HepG2 (cell line): ENCODE data around the gene ANGPTL7. TPM values are rescaled to one million over a fixed set of nuclear protein-coding genes. Genes with fewer than 3 reads are reported as not detected.

Experiments used
- ATAC-seq: fragments of 200-7000 bp; cut with Tn5 transposase; 3 replicates; pipeline ENCODE4 v1.9.1; 2020; ENCODE audit warnings: mild to moderate bottlenecking, moderate library complexity
- BruUV-seq: library from RNA; stranded (reverse); fragments of 400-500 nt; replicated peaks from 2 replicates; lab custom pipeline; 2021; lab: Mats Ljungman, UMichigan
- CTCF ChIA-PET: fragments of 300-600 bp; formaldehyde crosslinking; extraction: SDS; loops from one replicate; lab custom pipeline; 2021; ENCODE audit warnings: low total read pairs, inconsistent platforms, low intra/inter-chr PET ratio; lab: Yijun Ruan, JAX
- POLR2A ChIA-PET: fragments of 350-600 bp; sonication (Branson Sonifier 250); formaldehyde crosslinking; loops from one replicate; lab custom pipeline; 2020; ENCODE audit warnings: antibody characterized with exemption, inconsistent platforms; lab: Yijun Ruan, JAX
- DNase-seq: peaks from one replicate; pipeline ENCODE4 v3.0.0-alpha.2; 2015; ENCODE audit warnings: low spot score
- FAIRE-seq: peaks from 3 replicates; lab custom pipeline; 2011; peaks lifted over from hg19 to GRCh38; lab: Jason Lieb, UNC
- H2AFZ ChIP-seq: one replicate; pipeline ENCODE4 v1.6.1; 2011; ENCODE audit warnings: low read length, inconsistent platforms
- H3K27ac ChIP-seq: fragments of 300-600 bp; 3 replicates; pipeline ENCODE4 v1.8.0; 2011; ENCODE audit warnings: mixed run types, mild to moderate bottlenecking, mixed read lengths, low read length, inconsistent platforms; ENCODE audit not compliant: insufficient read depth; ENCODE audit errors: extremely low read length
- H3K27me3 ChIP-seq, 2 experiments: fragments of 200-600 bp in 1 of 2; 2 replicates in 1 of 2; 3 replicates in 1 of 2; pipeline versions ENCODE4 v1.6.0 to v1.8.0; 2011; ENCODE audit warnings: low read length in 2 of 2, mild to moderate bottlenecking in 2 of 2, moderate library complexity in 2 of 2, inconsistent platforms in 1 of 2; ENCODE audit not compliant: insufficient read depth in 2 of 2, control insufficient read depth in 1 of 2
- H3K36me3 ChIP-seq, 2 experiments: fragments of 200-600 bp in 1 of 2; replicated peaks in 1 of 2; 2 replicates in 1 of 2; 3 replicates in 1 of 2; pipeline versions ENCODE4 v1.5.1 to v1.8.0; 2011; ENCODE audit warnings: low read length in 2 of 2, inconsistent platforms in 1 of 2; ENCODE audit not compliant: insufficient read depth in 2 of 2, control insufficient read depth in 1 of 2
- H3K4me1 ChIP-seq: 2 replicates; pipeline ENCODE4 v1.5.1; 2012; ENCODE audit warnings: low read length, inconsistent platforms; ENCODE audit not compliant: insufficient read depth
- H3K4me2 ChIP-seq: 2 replicates; pipeline ENCODE4 v1.6.0; 2011; ENCODE audit warnings: low read depth, low read length, inconsistent platforms
- H3K4me3 ChIP-seq, 3 experiments: fragments of 200-600 bp in 1 of 3; sonication (generic), shearing (Covaris generic) in 1 of 3; replicated peaks in 1 of 3; 2 replicates each; pipeline ENCODE4 v1.5.1; 2011 to 2016; ENCODE audit warnings: low read length in 3 of 3, inconsistent platforms in 2 of 3, low read depth in 2 of 3, mild to moderate bottlenecking in 2 of 3, control low read depth in 1 of 3, mixed read lengths in 1 of 3; ENCODE audit not compliant: insufficient read depth in 1 of 3
- H3K79me2 ChIP-seq: one replicate; pipeline ENCODE4 v1.6.1; 2011; ENCODE audit warnings: low read length, inconsistent platforms; ENCODE audit not compliant: insufficient read depth
- H3K9ac ChIP-seq: 2 replicates; pipeline ENCODE4 v1.6.0; 2011; ENCODE audit warnings: mild to moderate bottlenecking, low read depth, low read length, inconsistent platforms; ENCODE audit not compliant: insufficient read depth
- H3K9me3 ChIP-seq: 2 replicates; pipeline ENCODE4 v1.5.1; 2012; ENCODE audit warnings: mild to moderate bottlenecking, low read length
- H4K20me1 ChIP-seq: 2 replicates; pipeline ENCODE4 v1.6.0; 2011; ENCODE audit warnings: inconsistent platforms, mild to moderate bottlenecking, low read length, moderate library complexity; ENCODE audit not compliant: insufficient read depth
- DPF2 ChIP-seq: sonication (generic); formaldehyde crosslinking; IDR thresholded peaks from 2 replicates; pipeline ENCODE4 v1.4.0; 2020; ENCODE audit warnings: mild to moderate bottlenecking, low read depth, missing genetic modification reagents, borderline replicate concordance
- NPAS2 ChIP-seq: sonication (generic); formaldehyde crosslinking; IDR thresholded peaks from 2 replicates; pipeline ENCODE4 v1.8.0; 2022; ENCODE audit warnings: mild to moderate bottlenecking, missing genetic modification reagents, borderline replicate concordance
- POLR2AphosphoS5 ChIP-seq: IDR thresholded peaks from 2 replicates; pipeline ENCODE4 v1.6.1; 2012; ENCODE audit warnings: low read depth, low read length
- SRSF9 ChIP-seq: fragments of 200-400 bp; formaldehyde crosslinking; IDR thresholded peaks from 2 replicates; pipeline ENCODE4 v1.6.1; 2018; ENCODE audit warnings: borderline replicate concordance, mild to moderate bottlenecking, low read depth, low read length; ENCODE audit not compliant: insufficient read depth, poor library complexity, severe bottlenecking
- TCF7L2 ChIP-seq: IDR thresholded peaks from 2 replicates; pipeline ENCODE4 v1.6.1; 2011; ENCODE audit warnings: mild to moderate bottlenecking, low read depth, low read length, moderate library complexity
- ZNF253 ChIP-seq: sonication (generic); formaldehyde crosslinking; IDR thresholded peaks from 2 replicates; pipeline ENCODE4 v1.8.0; 2022; ENCODE audit warnings: mild to moderate bottlenecking, missing genetic modification reagents, borderline replicate concordance
- WGBS: methylation state at CpG from one replicate; pipeline ENCODE4 v1.1.6; 2017; ENCODE audit warnings: low lambda C conversion rate; 5-methylcytosine and 5-hydroxymethylcytosine counted together
- in situ Hi-C: cut with HindIII; loops from 2 replicates; pipeline ENCODE4 v1.10.0; 2017; ENCODE audit warnings: low pct_unique_long_range_greater_than_20kb; ENCODE audit not compliant: extremely low pct_ligation_motif_present
- intact Hi-C: fragments of 100-400 bp; cut with micrococcal nuclease; formaldehyde crosslinking; loops from one replicate; pipeline ENCODE4 v1.10.0; 2022; ENCODE audit not compliant: unreplicated experiment
- polyA plus RNA-seq, 8 experiments: library from polyadenylated mRNA; depleted of rRNA in 3 of 8; stranded (reverse) in 7 of 8; unstranded in 1 of 8; fragments of >200 nt; fragmentation: Illumina TruSeq in 4 of 8; extraction: Trizol in 4 of 8; gene quantifications; 2 replicates each; pipeline versions ENCODE4 v1.2.1 to v1.2.3, GENCODE V29; 2011 to 2016; ENCODE audit warnings: low read depth in 4 of 8, missing spikeins in 1 of 8, mixed read lengths in 1 of 8; ENCODE audit not compliant: insufficient read depth in 1 of 8
- total RNA-seq, 5 experiments: library from RNA; depleted of rRNA; stranded (reverse); fragments of >200 nt; fragmentation: Illumina TruSeq; extraction: Trizol; gene quantifications; 2 replicates each; pipeline ENCODE4 v1.2.3, GENCODE V29; 2016; ENCODE audit warnings: low read depth in 1 of 5
- TF ChIP-seq, protein P1 (sequence below): sonication (generic); formaldehyde crosslinking; IDR thresholded peaks from 2 replicates; pipeline ENCODE4 v1.4.0; 2020; ENCODE audit warnings: missing genetic modification reagents, mild to moderate bottlenecking, borderline replicate concordance
- TF ChIP-seq, protein P2 (sequence below): sonication (generic); formaldehyde crosslinking; conservative IDR thresholded peaks from 2 replicates; pipeline ENCODE4 v1.8.0; 2022; ENCODE audit warnings: mild to moderate bottlenecking, moderate library complexity, missing genetic modification reagents
- TF ChIP-seq, protein P3 (sequence below): sonication (generic); formaldehyde crosslinking; IDR thresholded peaks from 2 replicates; pipeline ENCODE4 v1.8.1; 2022; ENCODE audit warnings: mild to moderate bottlenecking, missing genetic modification reagents
- TF ChIP-seq, protein P4 (sequence below): sonication (generic); formaldehyde crosslinking; conservative IDR thresholded peaks from 2 replicates; pipeline ENCODE4 v1.4.0; 2020; ENCODE audit warnings: missing genetic modification reagents

Gene ANGPTL7
- total and polyA plus RNA-seq, 2 of the 13 experiments (the other 11 are each of a cell fraction or from before 2014, with no cell fraction given) = not detected

DNA sequence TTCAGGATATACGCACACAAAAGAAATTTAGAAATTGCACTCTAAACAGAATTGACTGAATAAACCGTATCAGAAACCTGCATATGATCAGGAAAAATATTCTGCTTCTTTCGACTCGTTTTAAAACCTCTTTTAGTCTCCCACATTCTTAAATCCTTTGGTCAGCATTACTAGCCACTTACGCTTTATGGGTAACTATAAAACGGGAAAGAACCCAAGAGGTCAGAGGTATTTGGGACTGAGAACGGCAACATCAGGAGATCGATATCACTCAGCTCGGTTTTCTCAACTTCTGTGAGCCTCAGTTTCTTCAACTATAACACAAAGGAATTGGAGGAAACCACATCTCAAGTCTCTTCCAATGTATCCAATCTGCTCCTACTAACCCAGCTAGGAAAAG, 36.4 kb upstream of the ANGPTL7 start:
- H3K79me2 ChIP-seq = no peaks in the 10 kb centered on the region
- DNase-seq (no peak), ATAC-seq (no peak), FAIRE-seq (no peak)
- peaks cover 10% of the 10 kb centered on the region; the same call in 1 of the 2 replicates for H3K4me1 ChIP-seq
- BruUV-seq = no TSS peak
- in situ Hi-C loops (no loop called here), intact Hi-C loops (no loop called here)
- H3K4me3 ChIP-seq = no peak overlapping the region
- no peak overlapping the region for H3K4me2 ChIP-seq
- no peak overlapping the region for H3K9ac ChIP-seq
- ChIA-PET POLR2A (no interaction called here), CTCF (no interaction called here)
- no peak for TF ChIP-seq SRSF9
- TF ChIP-seq, protein P1, sequence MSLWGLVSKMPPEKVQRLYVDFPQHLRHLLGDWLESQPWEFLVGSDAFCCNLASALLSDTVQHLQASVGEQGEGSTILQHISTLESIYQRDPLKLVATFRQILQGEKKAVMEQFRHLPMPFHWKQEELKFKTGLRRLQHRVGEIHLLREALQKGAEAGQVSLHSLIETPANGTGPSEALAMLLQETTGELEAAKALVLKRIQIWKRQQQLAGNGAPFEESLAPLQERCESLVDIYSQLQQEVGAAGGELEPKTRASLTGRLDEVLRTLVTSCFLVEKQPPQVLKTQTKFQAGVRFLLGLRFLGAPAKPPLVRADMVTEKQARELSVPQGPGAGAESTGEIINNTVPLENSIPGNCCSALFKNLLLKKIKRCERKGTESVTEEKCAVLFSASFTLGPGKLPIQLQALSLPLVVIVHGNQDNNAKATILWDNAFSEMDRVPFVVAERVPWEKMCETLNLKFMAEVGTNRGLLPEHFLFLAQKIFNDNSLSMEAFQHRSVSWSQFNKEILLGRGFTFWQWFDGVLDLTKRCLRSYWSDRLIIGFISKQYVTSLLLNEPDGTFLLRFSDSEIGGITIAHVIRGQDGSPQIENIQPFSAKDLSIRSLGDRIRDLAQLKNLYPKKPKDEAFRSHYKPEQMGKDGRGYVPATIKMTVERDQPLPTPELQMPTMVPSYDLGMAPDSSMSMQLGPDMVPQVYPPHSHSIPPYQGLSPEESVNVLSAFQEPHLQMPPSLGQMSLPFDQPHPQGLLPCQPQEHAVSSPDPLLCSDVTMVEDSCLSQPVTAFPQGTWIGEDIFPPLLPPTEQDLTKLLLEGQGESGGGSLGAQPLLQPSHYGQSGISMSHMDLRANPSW (CRISPR knock-in tag) = no peak
- TF ChIP-seq ZNF253 (CRISPR knock-in tag) = no peak
- TF ChIP-seq, protein P2, sequence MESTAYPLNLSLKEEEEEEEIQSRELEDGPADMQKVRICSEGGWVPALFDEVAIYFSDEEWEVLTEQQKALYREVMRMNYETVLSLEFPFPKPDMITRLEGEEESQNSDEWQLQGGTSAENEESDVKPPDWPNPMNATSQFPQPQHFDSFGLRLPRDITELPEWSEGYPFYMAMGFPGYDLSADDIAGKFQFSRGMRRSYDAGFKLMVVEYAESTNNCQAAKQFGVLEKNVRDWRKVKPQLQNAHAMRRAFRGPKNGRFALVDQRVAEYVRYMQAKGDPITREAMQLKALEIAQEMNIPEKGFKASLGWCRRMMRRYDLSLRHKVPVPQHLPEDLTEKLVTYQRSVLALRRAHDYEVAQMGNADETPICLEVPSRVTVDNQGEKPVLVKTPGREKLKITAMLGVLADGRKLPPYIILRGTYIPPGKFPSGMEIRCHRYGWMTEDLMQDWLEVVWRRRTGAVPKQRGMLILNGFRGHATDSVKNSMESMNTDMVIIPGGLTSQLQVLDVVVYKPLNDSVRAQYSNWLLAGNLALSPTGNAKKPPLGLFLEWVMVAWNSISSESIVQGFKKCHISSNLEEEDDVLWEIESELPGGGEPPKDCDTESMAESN (CRISPR knock-in tag) = no peak
- TF ChIP-seq TCF7L2 = no peak
- TF ChIP-seq, protein P3, sequence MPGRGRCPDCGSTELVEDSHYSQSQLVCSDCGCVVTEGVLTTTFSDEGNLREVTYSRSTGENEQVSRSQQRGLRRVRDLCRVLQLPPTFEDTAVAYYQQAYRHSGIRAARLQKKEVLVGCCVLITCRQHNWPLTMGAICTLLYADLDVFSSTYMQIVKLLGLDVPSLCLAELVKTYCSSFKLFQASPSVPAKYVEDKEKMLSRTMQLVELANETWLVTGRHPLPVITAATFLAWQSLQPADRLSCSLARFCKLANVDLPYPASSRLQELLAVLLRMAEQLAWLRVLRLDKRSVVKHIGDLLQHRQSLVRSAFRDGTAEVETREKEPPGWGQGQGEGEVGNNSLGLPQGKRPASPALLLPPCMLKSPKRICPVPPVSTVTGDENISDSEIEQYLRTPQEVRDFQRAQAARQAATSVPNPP (CRISPR knock-in tag) = no peak
- TF ChIP-seq DPF2 (CRISPR knock-in tag) = no peak
- no peak for TF ChIP-seq POLR2AphosphoS5
- TF ChIP-seq, protein P4, sequence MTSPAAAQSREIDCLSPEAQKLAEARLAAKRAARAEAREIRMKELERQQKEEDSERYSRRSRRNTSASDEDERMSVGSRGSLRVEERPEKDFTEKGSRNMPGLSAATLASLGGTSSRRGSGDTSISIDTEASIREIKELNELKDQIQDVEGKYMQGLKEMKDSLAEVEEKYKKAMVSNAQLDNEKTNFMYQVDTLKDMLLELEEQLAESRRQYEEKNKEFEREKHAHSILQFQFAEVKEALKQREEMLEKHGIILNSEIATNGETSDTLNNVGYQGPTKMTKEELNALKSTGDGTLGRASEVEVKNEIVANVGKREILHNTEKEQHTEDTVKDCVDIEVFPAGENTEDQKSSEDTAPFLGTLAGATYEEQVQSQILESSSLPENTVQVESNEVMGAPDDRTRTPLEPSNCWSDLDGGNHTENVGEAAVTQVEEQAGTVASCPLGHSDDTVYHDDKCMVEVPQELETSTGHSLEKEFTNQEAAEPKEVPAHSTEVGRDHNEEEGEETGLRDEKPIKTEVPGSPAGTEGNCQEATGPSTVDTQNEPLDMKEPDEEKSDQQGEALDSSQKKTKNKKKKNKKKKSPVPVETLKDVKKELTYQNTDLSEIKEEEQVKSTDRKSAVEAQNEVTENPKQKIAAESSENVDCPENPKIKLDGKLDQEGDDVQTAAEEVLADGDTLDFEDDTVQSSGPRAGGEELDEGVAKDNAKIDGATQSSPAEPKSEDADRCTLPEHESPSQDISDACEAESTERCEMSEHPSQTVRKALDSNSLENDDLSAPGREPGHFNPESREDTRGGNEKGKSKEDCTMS (CRISPR knock-in tag) = no peak
- no peak for TF ChIP-seq NPAS2 (CRISPR knock-in tag)
- H3K9me3 ChIP-seq = no peaks in the 10 kb centered on the region
- WGBS = 97% methylated on average over 9 of the region's 9 CpGs
- H3K36me3 ChIP-seq = peaks cover 7 to 55% of the 10 kb centered on the region in 2 experiments
- no peaks in the 10 kb centered on the region for H4K20me1 ChIP-seq
- H3K27ac ChIP-seq = no peak overlapping the region
- no peak overlapping the region for H2AFZ ChIP-seq
- no peaks in the 10 kb centered on the region for H3K27me3 ChIP-seq
